ENCODE results near the gene TMEM259.

Gene TMEM259

DNA sequence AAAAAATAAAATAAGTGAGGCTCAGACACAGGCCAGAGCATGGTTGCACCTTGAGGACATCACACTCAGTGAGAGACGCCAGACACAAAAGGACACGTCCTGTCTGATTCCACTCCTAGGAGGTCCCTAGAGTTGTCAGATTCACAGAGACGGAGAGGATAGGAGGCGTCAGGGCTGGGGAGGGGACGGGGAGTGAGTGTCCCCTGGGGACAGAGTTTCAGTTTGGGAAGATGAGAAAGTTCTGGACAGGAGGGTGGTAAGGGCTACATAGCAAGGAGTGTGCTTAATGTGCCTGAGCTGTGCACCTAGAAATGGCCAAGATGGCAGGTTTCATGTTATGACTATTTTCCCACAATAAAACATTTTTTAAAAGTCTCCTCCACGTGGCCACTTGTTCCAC lies 22.9 kb downstream of the TMEM259 start:
- Histone ChIP-seq H3K27ac (no peak overlapping the region), H3K27me3 (replicated peaks) (peaks cover 48% of the 10 kb centered on the region), H3K4me3 (ENCODE audit: low read depth, low read length) (no peak overlapping the region), H3K36me3 (replicated peaks) (peaks cover 8% of the 10 kb centered on the region)
- in situ Hi-C loops (cut with HindIII; ENCODE audit: low pct_ligation_motif_present, low sequenced_read_pairs): no loop called here
- TF ChIP-seq, protein P1, sequence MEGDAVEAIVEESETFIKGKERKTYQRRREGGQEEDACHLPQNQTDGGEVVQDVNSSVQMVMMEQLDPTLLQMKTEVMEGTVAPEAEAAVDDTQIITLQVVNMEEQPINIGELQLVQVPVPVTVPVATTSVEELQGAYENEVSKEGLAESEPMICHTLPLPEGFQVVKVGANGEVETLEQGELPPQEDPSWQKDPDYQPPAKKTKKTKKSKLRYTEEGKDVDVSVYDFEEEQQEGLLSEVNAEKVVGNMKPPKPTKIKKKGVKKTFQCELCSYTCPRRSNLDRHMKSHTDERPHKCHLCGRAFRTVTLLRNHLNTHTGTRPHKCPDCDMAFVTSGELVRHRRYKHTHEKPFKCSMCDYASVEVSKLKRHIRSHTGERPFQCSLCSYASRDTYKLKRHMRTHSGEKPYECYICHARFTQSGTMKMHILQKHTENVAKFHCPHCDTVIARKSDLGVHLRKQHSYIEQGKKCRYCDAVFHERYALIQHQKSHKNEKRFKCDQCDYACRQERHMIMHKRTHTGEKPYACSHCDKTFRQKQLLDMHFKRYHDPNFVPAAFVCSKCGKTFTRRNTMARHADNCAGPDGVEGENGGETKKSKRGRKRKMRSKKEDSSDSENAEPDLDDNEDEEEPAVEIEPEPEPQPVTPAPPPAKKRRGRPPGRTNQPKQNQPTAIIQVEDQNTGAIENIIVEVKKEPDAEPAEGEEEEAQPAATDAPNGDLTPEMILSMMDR (IDR thresholded peaks at IDR 0.05; ENCODE audit: low read depth, low read length, missing control alignments): no peak
- DNase-seq: no peak

DNA sequence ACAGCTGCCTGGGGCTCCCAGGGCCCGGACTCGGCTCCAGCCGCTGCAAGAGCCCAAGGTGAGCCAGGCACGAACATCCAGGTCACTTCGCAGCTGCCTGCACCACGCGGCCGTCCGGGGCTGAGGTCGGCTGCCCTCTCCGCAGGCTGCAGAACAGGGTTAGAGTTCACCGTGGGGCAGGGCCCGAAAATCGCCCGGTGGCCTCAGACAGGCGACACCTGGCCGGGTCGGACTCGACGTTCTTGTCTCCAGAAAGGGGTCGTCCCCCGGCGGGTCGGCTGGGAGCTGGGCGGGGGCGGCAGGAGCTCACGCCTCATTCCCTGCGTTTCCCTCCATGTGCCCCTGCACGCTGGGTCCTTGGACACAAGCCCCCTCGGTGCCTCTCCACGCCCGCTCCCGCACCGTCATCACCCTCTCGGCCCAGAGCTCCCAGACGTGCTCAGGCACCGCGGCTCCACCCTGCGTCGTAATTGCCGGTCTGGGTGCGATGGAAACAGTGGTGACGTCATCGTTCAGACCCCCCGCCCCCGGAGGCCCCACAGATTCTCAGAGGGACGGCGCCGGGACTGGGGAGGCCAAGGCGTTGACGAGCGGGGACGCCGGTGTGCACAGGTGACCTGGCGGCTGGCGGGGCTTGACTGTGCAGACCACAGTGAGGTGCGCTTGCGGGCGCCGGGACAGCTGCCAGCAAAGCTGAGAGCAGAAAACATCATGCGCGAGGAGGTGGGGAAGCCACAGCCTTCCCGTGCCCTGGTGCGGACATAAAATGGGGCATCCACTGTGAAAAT lies 24.7 kb downstream of the TMEM259 start:
- Histone ChIP-seq H3K27me3 (replicated peaks) (peaks cover 45% of the 10 kb centered on the region), H3K27ac (no peak overlapping the region), H3K4me3 (ENCODE audit: low read depth, low read length) (no peak overlapping the region), H3K36me3 (replicated peaks) (peaks cover 16% of the 10 kb centered on the region)
- peak; percentile 45 for DNase-seq
- in situ Hi-C loops (cut with HindIII; ENCODE audit: low pct_ligation_motif_present, low sequenced_read_pairs): no loop called here
- TF ChIP-seq, protein P1 (IDR thresholded peaks at IDR 0.05; ENCODE audit: low read depth, low read length, missing control alignments): no peak

DNA sequence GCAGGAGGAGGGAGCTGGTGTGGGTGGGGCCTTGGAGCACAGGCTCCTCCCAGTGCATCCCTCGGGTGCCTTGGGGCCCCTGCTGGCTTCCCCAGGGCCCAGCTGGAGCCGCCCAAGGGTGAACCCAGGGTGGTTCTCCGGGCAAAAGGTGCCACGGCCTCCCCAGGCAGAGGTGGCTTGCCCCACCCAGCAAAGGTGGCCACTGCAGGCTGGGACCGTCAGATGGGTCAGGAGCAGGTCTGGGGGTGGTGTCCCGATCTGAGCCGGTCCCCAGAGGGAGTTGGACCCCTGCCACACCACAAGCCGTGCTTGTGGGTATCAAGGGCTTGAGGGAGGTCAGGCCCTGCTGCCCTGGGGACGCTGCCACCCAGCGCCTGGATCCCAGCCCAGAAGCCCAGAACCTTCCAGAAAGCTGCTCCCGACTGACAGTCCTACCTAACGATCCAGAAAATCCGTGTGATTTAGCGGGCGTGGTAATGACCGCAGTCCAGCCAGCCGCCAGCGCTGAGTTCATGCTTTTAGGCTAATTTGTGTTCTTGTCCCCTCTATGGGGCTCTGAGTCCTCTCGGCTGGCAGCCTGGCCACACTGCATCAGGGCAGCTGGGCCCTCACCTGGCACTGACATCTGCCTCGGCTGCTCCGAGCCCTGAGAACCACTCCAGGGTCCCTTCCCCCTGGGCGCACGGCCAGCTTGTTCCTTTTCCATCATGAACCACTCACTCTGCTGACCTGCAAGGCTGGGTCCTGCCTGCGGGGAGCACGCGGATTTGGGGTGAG lies 25.7 kb downstream of the TMEM259 start:
- DNase-seq: no peak
- no peak overlapping the region for H3K27ac ChIP-seq
- peaks cover 37% of the 10 kb centered on the region for H3K27me3 ChIP-seq (replicated peaks)
- no peak overlapping the region for H3K4me3 ChIP-seq (ENCODE audit: low read depth, low read length)
- TF ChIP-seq, protein P1 (IDR thresholded peaks at IDR 0.05; ENCODE audit: low read depth, low read length, missing control alignments): no peak
- H3K36me3 ChIP-seq (replicated peaks): peaks cover 25% of the 10 kb centered on the region
- in situ Hi-C loops (cut with HindIII; ENCODE audit: low pct_ligation_motif_present, low sequenced_read_pairs): no loop called here

DNA sequence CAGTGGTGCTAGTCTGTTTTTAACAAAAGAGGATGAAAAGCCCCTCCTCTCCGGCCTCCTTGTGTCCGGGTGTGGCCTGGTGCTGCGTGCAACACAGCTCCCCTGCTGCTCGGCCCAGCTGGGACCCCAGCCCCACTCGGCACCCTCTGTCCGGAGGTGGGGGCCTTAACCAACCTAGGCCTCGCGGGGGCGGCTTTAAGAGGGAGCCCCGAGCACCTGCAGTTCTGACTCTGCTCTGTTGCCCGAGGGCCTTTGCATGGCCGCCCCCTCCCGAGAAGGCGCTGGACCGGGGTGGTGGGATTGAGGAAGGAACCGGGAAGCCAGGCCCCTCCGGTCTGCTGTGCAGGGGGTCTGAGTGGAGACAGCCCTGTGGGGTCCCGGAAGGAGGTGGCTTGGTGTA lies 26.4 kb downstream of the TMEM259 start:
- TF ChIP-seq, protein P1 (IDR thresholded peaks at IDR 0.05; ENCODE audit: low read depth, low read length, missing control alignments): no peak
- no peak for DNase-seq
- Histone ChIP-seq H3K27ac (no peak overlapping the region), H3K36me3 (replicated peaks) (peaks cover 26% of the 10 kb centered on the region), H3K27me3 (replicated peaks) (peaks cover 30% of the 10 kb centered on the region), H3K4me3 (ENCODE audit: low read depth, low read length) (no peak overlapping the region)
- in situ Hi-C loops (cut with HindIII; ENCODE audit: low pct_ligation_motif_present, low sequenced_read_pairs): no loop called here

DNA sequence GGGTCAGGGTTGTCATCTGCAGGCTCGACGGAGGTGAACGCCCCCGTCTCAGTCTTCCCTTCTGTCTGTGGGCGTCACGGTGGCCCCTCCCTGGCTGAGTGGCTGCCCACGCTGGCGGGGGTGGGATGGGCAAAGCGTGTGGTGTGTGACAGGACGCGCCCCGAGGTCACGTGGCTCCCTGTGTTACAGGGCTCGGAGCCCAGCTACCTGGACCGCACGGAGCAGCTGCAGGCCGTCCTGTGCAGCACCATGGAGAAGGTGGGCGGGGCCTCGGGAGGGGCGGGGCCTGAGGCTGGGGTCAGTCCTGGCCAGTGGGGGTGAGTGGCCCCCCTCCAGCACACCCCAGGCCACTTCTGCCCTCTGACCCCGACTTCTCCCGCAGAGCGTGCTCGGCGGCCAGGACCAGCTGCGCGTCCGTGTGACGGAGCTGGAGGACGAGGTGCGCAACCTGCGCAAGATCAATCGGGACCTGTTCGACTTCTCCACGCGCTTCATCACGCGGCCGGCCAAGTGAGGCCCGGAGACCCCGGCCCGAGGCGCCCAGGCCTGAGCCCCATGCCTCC lies 27.0 kb downstream of the TMEM259 start:
- H3K27ac ChIP-seq: no peak overlapping the region
- DNase-seq: no peak
- in situ Hi-C loops (cut with HindIII; ENCODE audit: low pct_ligation_motif_present, low sequenced_read_pairs): no loop called here
- TF ChIP-seq, protein P1 (IDR thresholded peaks at IDR 0.05; ENCODE audit: low read depth, low read length, missing control alignments): no peak
- H3K36me3 ChIP-seq (replicated peaks): peaks cover 26% of the 10 kb centered on the region
- no peak overlapping the region for H3K4me3 ChIP-seq (ENCODE audit: low read depth, low read length)
- H3K27me3 ChIP-seq (replicated peaks): peaks cover 25% of the 10 kb centered on the region

Data from brain microvascular endothelial cell (primary cell).